Hepatocyte (in vitro differentiated cells): ENCODE data around the gene SYNPO2.

Experiments
- CTCF ChIP-seq: fragments of 200-600 bp; sonication (generic); IDR thresholded peaks from 2 replicates; pipeline ENCODE4 v1.5.1; 2016; ENCODE audit warnings: antibody characterized with exemption, mild to moderate bottlenecking; ENCODE audit not compliant: poor library complexity
- EZH2 ChIP-seq: fragments of 200-600 bp; sonication (generic); IDR thresholded peaks from 2 replicates; pipeline ENCODE4 v1.6.1; 2016; ENCODE audit warnings: antibody characterized with exemption, mild to moderate bottlenecking, borderline replicate concordance
- EZH2phosphoT487 ChIP-seq: fragments of 200-600 bp; sonication (generic); IDR thresholded peaks from one replicate; pipeline ENCODE4 v1.6.1; 2018; ENCODE audit warnings: antibody characterized with exemption, mild to moderate bottlenecking, low read depth, moderate library complexity; ENCODE audit not compliant: unreplicated experiment, severe bottlenecking

DNA sequence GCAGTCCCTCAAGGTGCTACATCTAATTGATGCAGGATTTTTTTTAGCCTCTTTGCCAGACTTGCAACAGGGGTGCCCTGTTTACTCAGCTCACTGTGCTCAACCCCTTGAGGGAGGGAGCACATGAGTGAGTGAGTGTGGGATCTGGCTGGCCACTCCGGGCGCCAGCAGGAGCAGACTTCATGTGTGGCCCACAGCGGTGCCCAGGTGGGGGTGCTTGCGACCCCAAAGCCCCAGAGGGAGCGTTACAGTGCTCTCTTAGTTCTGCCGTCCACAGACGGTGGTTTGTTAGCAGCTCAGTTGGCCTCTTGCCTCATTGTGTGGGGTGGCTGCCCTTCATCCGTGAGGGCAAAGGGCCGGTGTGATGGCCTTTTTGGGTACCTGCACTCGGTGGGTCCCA, 165.3 kb downstream of the SYNPO2 start:
- TF ChIP-seq EZH2 = no peak
- TF ChIP-seq CTCF = no peak
- no peak for TF ChIP-seq EZH2phosphoT487
